GM18508 (cell line): ENCODE results near the gene VPS41.

Source experiments
- ATAC-seq: cut with Tn5 transposase; IDR thresholded peaks from one replicate; pipeline ENCODE4 v1.9.1; 2021; ENCODE audit warnings: moderate number of reproducible peaks; ENCODE audit not compliant: insufficient read depth, unreplicated experiment

The VPS41 gene

DNA sequence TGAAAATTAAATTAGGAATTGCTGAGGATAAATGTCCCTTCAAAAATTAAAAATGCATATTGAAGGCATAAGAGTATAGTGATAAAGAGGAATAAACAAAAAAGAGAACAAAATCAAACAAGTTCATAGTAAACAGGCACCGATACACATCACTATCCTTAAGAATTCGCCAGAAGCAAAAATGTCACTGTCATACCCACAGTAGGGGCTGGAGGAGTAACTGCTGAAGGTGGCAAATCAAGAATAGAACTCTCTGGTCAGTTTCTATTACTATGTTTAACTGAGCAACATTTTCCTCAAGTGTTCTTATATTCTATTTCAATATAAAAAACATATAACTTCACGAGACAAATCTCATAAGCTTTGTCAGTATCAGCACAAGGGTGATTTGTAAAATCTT lies 84.0 kb downstream of the VPS41 start:
- ATAC-seq, result no peak

DNA sequence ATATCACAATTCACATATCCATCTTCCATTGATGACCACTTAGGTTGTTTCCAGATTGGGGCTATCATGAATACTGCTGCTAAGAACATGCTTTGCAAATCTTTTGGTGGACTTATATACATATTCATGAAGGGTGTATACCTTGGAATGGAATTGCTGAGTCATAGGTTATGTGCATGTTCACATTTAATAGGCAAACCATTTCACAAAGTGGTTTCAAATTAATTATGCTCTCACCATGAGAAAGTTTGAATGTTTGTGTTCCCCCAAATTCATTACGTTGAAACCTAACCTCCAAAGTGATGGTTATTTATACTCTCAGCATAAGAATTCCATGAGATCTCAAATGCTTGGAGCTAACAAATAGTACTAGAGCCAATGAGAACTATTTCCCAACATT lies 86.4 kb downstream of the VPS41 start:
- no peak for ATAC-seq

DNA sequence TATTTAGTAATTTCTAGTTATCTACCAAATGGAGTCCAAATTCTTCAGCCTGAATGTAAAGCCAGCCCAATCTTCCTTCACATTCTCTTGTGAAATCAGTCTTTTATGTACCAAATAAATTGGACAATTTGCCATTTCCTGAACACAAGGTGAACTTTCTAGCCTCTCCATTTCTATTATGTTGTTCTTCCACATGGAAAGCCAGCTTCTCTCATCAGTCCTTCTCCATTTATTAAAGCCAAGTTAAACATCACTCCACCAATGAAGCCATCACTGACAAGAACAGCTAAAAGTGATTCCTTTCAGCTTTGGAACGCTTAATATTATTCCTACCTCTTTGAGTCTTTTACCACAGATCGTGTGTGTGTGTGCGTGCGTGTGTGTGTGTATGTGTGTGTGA lies 88.4 kb downstream of the VPS41 start:
- ATAC-seq, result no peak

DNA sequence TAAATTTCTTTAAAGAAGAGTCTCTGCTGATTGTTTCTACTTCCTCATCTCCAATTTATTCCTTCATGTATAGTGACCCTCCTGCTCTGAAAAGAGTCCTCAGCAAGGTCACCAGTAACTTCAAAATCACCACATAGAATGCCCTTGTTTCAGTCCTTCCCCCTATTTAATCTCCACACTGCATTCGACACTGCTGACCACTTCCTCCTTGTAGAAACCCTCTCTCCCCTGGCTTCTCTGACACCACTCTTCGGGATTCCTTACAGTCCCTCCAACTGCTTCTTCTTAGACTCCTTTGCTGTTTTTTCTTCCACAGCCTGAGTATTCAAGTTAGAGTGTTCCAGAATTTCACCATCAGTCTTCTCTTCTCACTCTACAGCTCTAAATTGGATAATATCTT lies 89.5 kb downstream of the VPS41 start:
- no peak for ATAC-seq

DNA sequence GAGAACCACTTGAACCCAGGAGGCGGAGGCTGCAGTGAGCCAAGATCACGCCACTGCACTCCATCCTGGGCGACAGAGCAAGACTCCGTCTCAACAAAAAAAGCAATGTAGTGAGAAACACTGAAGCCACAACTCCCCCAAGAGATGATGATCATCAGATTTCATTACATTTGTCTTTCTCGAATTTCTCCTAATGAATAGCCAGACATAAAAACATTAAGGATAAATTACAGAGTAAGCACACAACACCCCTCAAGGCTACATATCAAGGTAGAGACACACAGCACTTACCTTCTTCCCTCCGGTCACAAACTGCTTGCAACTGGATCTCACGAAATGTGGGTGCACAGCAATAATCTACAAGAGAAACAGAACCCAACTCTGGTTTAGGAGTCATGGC lies 91.5 kb downstream of the VPS41 start:
- ATAC-seq, result no peak

DNA sequence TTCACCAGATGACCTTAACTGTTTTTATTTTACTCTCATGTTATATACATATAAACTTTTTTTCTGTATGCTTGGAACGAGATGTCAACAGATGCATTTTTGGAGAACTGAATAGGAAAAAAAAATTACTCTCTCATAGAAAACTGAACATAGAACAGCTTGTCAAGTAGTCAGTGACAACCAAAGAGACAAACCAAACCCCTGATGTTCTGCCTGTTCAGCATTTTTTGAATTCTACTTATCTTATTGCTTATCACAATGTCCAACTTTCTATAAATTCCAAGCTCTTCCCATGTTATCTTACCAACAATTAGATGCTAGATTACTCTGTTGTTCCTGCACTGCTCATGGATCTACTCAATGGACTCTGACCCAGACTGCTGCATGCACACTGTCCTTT lies 95.2 kb downstream of the VPS41 start:
- no peak for ATAC-seq

DNA sequence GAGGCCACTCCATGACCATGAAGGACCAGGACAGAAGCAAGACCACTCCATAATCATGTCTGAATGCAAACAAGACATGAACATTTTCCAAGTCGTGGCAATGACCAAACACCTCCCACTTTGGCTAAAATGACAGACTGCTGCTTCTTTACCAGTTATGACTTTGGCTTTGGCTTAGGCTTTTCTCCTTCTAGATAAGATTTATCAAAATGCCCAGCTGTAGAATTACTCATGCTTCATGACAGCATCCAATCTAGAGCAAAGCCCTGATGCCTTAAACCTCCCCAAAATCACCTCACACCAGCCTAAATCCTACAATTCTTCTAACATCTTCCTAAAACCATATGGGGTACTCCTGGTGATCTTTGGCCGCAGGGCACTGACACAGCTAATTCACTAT lies 102.1 kb downstream of the VPS41 start:
- no peak for ATAC-seq

DNA sequence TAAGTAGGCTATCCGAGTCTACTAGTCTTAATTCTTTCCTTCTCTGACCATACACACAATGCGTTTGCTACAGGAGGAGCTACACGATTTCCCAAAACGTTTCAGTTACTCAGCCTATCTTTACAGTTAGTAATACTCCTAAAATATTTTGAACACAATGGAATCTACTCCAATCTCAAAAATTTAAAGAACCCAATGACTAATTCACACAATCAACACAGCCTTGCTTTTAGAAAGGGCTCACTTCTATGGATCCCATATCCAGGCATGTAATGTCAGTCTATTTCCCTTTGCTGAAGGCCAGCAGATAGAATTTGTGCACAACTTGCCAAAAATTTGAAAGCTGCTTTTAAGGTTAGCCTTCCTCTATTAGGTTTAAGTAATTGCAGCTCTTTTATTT lies 107.2 kb downstream of the VPS41 start:
- no peak for ATAC-seq

DNA sequence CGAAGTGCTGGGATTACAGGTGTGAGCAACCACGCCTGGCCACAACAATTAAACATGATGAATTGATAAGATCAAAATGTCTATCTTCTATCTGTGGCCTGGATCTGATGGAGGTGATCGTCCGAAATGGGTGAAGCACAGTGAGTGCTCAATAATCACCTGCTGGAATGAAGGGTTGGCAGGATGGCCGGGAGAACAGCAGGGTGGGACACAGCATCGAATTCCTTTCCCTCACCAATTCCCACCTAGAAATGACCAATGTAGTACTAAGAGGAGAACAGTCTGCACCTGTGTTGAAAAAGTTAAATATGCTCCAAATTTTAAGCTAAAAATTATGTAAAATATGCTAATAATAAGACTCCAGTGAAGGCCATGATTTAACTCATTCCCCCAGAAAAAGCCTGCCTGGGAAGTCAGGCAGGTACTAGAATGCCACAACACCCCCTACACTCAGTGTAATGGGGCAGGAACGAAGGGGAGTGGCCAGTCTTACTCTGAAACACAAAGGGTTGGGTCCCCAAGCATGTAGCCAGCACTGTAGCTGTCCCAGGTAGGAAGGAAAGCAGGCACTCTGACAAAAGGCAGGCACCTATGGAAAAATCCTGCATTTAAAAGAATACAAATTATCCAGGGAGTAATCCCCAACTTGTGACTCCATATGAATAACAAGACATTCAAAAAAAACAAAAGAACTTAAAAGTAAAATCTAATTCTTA lies 110.3 kb downstream of the VPS41 start:
- no peak for ATAC-seq

DNA sequence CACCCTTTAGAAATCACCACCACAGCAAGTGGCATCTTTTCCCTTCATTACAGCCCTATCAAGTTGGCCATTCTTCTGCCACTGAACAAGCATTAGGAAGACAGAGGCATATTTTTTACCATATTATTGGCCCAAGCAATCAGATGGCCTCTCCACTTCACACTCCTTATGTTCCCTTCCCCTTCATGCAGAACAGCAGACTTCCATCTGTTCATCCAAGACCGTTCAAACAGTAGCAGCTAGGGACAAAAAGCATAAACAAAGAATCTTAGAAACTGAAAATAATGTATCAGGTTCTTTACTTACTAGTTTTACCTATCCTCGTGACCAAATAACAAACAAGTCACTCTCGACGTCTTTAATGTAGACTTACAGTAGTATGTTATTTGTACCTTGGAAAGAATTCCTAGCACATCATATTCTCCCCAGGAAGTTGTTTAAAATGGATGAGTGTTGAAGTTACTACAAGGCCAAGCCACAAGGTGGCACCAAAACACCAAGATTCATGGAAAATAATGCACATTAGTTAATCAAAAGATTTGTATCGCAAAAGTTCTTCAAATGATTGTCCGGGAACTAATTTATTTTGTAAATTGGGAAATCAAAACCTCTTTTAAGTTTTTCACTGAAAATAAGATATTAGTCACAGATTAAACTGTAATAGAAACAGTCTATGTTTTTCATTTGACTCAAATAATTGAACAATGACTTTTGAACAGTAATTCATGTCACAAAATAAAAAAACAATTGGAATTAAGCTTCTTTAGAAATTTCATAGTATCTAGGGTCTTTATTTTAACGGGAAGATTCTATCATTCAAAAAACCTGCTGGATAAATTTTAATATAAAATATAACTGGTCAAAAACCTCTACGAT lies 112.1 kb downstream of the VPS41 start:
- no peak for ATAC-seq

DNA sequence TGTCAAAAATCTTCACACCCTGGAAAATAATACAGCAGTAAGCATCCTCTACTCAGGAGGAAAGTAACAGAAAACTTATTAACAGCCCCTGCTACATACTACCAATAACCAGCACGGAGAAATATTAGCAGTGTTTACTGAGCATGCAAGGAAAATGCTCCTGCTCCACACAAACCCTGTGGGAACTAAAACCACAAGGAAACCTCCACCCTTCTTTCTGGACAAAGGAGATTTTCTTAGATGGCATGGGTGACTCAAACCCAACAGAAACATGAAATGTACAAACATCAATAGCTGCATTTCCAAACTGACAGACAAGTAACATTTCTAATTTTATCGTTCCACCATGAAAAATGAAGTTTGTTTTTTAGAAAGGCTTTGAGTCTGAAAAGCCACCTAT lies 113.4 kb downstream of the VPS41 start:
- ATAC-seq, result no peak

DNA sequence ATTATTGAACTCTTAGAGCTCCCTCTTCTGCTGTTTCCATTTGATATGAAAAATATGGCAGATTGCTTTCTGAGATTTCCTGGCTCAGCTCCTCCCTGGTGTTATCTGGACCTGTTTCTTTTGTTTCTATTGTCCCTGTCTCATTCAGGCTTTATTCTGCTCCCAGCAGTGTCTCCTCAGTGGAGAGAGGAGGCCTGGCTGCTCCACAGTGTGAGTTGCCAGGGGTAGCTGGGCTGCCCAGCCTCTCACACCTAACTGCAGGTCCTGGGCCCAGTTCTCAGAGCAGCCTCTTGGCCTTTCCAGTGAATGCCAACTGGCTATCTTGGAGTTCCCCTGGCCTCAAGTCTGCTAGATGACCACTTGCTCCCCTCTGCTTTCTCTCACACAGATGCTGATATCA lies 127.0 kb downstream of the VPS41 start:
- no peak for ATAC-seq

DNA sequence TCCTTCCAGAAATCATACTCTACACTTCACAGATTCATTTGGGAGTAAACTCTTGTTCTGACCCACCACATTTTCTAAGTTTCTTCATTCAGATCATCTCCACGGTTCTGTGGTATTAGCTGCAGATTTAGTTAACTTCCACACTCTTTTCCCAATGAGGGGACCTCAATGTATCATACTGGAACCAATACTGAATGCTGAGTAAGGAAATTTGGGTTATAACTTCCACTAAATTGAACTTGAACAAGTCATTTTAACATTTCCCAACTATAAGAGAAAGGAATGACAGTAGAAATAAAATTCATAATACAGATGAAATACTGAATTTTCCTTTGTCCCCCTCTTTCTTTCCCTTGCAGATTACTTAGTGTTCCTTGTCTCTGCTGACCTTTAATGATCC lies 131.4 kb downstream of the VPS41 start:
- no peak for ATAC-seq

DNA sequence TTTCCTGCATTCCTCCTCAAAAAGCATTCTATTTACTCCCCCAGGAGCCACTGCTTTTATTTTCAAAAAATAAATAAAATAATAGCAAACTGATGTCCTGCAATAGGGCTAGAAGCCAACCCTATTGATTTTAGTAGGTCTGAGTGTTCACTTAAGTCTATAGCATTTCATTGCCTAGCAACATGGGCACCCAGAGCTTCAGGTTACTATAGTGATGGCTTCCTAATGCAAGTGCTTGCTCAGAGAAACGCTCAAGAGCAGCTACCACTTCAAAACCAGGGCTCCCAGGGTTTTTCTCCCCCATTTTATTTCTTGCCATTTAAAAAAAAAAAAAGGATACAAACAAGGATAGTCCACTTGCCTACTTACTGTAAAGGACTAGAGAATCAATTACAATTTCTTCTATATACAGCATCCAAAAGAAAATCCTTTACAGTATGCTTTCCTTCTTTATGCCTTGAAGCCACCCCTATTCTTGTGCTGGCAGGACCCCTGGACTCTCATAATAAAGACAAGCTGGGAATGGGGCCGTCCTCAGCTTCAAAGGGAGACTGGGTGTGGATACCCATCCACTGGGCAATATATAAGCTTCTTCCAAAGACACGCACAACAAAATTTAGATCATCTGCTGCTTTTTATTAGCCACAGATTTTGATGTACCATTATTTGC lies 133.3 kb downstream of the VPS41 start:
- no peak for ATAC-seq

DNA sequence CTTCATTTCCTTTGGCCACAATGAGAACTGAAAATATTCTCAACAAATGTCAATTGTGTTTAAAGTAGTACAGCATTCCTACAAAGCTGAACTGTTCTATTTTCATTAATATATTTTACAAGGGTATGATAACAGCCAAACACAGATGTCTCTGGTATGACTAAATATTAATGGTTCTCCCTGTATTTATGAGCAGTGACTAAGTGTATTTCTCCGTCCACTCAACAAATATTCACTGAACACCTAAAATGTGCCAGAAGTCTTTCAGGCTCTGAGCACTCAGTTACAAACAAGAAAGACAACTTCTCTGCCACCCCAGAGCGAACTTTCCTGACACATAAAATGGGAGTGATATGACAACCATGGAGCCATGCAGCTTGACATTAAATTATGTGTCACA lies 135.6 kb downstream of the VPS41 start:
- no peak for ATAC-seq

DNA sequence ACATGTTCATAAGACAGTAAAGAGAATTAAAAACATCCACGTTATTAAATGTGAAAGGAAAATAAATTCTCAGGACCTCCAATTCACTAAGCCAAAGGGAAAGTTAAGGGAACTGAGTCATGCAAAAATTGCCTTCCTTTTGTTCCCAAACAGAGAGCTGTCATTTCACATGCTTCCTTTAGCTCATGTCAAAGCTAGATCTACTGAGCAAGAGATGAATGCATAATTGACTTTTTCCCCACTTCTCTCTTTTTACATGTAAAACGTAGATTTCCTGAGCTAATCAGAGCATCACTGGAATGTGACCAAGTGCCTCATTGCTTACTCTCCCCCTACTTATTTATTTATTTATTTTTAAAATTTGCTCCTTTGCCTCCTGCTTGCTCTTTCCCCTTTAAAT lies 148.8 kb downstream of the VPS41 start:
- ATAC-seq, result no peak

DNA sequence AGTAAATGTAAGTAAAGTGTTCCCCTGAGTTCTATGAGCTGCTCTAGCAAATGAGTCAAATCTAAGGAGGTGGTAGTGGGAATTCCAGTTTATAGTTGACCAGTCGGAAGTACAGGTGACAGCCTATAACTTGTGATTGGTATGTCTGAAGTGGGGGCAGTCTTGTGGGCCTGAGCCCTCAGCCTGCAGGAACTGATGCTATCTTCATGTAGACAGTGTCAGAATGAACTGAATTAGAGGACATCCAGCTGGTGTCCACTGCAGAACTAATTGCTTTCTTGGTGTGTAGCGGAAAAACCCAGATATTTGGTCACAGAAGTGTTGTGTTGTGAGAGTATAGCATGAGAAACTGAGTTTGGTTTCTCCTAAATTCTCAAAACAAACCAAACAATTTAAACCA lies 150.0 kb downstream of the VPS41 start:
- no peak for ATAC-seq

DNA sequence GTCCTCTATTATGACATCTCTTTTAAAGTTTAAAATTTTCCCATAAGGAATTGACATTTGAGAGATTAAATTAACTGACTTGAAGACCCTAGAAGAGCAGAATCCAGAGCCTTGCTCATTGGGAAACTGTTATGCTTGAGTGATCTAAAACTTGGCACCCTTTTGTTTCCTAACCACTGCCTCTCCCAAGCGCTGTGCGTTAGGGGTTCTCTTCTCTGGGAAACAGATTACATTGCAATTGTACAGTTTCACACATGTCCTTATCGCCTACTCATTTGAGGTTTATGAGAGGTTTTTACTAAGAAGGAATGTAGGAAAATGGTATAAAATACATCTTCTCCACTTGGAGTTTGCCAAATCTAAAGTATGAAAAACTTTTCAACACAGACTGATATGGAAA lies 151.1 kb downstream of the VPS41 start:
- no peak for ATAC-seq

DNA sequence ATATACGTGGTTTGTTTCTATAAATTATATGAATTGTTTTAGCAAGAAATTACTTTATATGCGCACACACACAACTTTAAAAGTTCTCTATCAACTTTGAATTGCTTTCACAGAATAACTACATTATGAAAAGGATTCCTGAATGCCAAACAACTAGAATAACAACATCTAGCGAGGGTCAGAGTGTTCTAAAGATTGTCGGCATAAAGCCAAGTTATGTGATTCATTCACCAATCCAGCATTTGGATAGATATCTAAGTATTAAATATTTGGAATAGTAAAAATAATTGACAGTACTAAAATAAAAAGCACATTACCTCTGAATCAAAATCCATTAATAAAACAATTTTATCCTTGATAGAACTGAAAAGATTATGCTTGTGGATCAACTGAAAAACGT lies 152.5 kb downstream of the VPS41 start:
- no peak for ATAC-seq

DNA sequence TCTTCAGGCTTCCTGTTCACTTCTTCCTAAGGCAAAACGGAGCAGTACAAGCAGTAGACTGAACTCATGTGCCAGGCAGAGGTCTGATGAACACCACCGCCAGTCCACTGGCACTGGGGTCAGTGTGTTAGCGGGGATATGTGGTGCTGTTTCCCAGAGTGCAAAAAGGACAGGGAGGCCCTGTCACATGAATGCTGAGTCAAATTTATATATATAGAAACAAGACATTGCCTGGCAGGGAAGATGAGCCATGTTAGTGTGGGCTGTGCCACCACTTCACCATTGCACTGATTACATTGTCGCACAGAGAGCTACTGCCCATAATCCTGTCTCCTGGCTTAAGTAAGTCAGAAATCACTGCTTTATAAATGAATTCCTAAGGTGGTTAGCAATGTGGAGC lies 155.6 kb downstream of the VPS41 start:
- no peak for ATAC-seq

DNA sequence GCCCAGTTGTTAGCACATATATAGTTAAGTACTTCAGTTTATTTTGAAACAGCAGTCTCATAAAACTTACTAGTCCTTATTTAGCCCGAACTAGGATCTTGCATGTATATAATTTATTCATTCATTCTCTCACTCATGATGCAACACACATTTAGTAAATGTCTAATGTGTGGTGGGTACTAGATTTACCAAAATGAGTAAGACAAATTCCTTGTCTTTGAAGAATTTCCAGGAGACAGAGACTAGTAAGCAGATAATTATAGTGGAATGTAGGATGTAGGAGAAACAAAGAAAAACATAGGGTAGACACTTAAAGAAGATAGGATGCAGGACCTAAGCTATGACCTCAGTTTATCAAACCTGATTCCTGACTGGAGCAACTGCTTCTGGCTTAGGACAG lies 157.6 kb downstream of the VPS41 start:
- no peak for ATAC-seq
